ENCODE data around the gene SAMD8. TPM values are rescaled to one million over a fixed set of nuclear protein-coding genes. Genes with fewer than 3 reads are reported as not detected.

Gene SAMD8
- total RNA-seq, 1 donor from 2014 or later: 23.0 TPM

DNA sequence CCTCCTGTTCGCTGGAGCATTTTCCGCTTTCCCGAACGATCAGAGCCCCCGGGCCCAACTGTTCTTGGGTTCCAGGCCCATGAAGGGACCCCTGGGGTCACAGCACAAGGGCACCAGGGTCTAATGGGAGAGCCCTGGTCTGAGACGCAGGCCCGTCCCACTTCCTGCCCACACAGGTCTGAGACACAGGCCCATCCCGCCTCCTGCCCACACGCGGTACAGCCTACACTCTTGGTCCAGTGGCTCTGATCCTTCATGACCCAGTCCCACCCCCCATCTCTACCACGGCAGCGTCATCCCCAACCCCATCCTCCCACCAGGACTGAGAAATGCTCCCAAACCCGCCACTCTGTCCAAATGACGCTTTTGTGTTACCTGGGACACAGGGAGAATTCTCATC lies 38.7 kb upstream of the SAMD8 start:
- Histone ChIP-seq H3K27me3 (no peaks in the 10 kb centered on the region), H3K36me3 (no peaks in the 10 kb centered on the region), H3K9me3 (no peaks in the 10 kb centered on the region), H3K4me3 (no peak overlapping the region), H3K27ac (no peak overlapping the region), H3K4me1 (no peaks in the 10 kb centered on the region)
- ATAC-seq (no peak), DNase-seq (no peak)
- TF ChIP-seq, protein P1, sequence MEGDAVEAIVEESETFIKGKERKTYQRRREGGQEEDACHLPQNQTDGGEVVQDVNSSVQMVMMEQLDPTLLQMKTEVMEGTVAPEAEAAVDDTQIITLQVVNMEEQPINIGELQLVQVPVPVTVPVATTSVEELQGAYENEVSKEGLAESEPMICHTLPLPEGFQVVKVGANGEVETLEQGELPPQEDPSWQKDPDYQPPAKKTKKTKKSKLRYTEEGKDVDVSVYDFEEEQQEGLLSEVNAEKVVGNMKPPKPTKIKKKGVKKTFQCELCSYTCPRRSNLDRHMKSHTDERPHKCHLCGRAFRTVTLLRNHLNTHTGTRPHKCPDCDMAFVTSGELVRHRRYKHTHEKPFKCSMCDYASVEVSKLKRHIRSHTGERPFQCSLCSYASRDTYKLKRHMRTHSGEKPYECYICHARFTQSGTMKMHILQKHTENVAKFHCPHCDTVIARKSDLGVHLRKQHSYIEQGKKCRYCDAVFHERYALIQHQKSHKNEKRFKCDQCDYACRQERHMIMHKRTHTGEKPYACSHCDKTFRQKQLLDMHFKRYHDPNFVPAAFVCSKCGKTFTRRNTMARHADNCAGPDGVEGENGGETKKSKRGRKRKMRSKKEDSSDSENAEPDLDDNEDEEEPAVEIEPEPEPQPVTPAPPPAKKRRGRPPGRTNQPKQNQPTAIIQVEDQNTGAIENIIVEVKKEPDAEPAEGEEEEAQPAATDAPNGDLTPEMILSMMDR (IDR thresholded peaks at IDR 0.05): no peak
- intact Hi-C loops (cut with DNase I): no loop called here

DNA sequence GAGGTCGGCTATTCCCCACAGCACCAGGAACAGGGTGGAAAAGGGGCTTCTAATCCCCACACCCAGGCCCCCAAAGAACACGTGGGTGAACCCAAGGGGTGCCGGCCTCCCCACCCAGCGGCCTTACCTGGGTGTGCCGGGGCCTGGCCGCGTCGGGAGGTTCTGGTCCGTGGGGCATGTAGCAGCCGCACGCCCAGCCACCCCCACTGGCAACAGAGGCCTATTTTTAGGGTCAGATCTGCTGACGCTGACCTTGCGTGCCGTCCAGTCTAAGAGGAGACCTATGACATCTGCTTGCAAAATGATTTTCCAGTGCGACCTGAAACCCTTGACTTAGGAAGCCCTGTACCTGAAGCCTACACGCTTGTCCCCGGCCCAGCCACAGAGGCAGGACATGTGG lies 38.0 kb upstream of the SAMD8 start:
- no peak for ATAC-seq
- Histone ChIP-seq H3K27ac (no peak overlapping the region), H3K9me3 (no peaks in the 10 kb centered on the region), H3K4me1 (no peaks in the 10 kb centered on the region), H3K4me3 (no peak overlapping the region), H3K36me3 (no peaks in the 10 kb centered on the region), H3K27me3 (no peaks in the 10 kb centered on the region)
- DNase-seq: no peak
- intact Hi-C loops (cut with DNase I): no loop called here
- TF ChIP-seq, protein P1 (IDR thresholded peaks at IDR 0.05): no peak

DNA sequence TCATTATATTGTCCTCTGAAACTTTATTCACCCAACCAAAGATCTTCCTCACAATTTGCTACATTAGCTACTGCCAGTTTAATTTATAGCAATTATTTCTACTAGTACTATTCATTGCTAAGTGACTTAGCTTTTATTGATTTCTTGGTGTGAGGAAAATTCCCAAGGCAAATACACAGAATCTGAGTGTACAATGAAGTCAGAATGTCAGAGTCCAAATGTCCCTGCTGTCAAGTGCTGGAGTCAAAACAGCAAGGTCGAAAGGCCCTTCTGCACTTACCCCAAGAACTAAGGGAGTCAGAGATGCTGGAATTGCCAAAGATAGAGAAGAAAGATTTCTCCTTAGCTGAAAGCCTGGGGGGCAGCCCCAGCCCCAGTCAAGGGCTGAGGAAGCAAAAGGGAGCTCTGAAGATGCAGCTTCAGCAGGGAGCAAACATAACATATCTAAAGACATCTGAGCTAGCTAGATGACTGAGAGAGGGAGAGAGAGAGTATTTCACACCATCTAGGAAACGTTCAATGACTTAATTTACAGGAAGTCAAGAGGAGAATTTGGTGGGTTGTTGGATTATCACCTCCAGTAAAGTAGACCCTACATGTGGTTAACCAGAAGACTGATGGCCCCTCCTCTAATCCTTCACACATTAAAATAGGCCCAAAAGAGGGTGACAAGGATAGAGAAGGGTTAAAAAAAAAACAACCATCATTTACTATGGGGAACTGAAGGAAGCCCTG lies 36.6 kb upstream of the SAMD8 start:
- TF ChIP-seq, protein P1 (IDR thresholded peaks at IDR 0.05): no peak
- intact Hi-C loops (cut with DNase I): no loop called here
- Histone ChIP-seq H3K27me3 (no peaks in the 10 kb centered on the region), H3K36me3 (no peaks in the 10 kb centered on the region), H3K4me3 (no peak overlapping the region), H3K9me3 (no peaks in the 10 kb centered on the region), H3K27ac (no peak overlapping the region), H3K4me1 (no peaks in the 10 kb centered on the region)
- ATAC-seq (no peak), DNase-seq (no peak)

DNA sequence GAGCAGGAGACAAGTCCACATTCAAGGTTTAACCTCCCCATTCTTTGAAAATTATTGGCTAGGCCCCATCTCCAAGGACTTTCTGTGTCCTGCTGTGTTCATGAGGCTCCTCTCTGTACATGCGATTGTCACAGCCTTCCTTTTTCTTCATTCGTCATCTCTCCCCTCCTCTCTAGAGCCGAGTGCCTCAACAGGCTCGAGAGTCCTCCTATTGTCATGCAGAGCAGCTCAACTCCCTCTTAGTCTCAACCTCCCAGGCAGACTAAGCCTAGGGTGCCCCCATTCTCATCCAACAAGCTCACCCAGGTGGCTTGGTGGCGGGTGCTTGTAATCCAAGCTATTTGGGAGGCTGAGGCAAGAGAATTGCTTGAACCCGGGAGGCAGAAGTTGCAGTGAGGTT lies 35.1 kb upstream of the SAMD8 start:
- no peaks in the 10 kb centered on the region for H3K36me3 ChIP-seq

DNA sequence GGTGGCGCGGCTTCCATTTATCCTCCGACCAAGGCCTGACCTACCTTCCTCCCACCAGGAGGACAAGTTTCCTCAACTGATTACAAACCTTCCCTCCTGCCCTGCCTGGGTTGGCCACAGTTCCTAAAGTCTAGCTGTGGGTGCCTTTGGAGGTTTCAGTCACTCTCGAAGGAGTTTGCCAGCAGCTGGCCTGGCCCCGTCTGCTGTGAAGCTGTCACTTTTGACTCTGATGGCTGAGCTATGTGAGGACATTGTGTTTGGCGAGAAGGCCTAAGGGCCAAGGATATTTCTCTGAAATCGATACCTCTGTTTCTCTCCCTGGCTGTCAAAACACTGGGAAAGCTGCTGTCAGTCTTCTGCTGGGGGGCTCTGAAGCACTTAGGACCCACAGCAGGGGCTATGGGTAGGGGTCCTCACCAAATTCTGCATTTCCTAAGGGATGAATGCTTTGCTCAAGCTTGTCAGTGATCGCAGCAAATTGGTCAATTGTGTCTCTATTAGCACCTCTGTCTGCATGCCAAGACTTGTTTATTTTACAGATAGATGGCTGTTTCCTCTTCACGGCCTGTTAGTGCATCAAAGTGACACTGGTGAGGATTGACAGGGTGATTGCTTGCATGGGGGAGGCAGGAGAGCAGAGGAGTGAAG lies 31.9 kb upstream of the SAMD8 start:
- intact Hi-C loops (cut with DNase I): no loop called here
- no peaks in the 10 kb centered on the region for H3K27me3 ChIP-seq
- TF ChIP-seq, protein P1 (IDR thresholded peaks at IDR 0.05): no peak
- ATAC-seq: no peak
- no peak overlapping the region for H3K4me3 ChIP-seq
- no peaks in the 10 kb centered on the region for H3K36me3 ChIP-seq
- no peaks in the 10 kb centered on the region for H3K4me1 ChIP-seq
- no peaks in the 10 kb centered on the region for H3K9me3 ChIP-seq
- no peak overlapping the region for H3K27ac ChIP-seq
- DNase-seq: no peak

More for the DNA sequence above, 35.1 kb upstream of the SAMD8 start:
- intact Hi-C loops (cut with DNase I): no loop called here
- DNase-seq (no peak), ATAC-seq (no peak)
- H3K27me3 ChIP-seq: no peaks in the 10 kb centered on the region
- no peaks in the 10 kb centered on the region for H3K4me1 ChIP-seq
- H3K4me3 ChIP-seq: no peak overlapping the region
- no peaks in the 10 kb centered on the region for H3K9me3 ChIP-seq
- TF ChIP-seq, protein P1 (IDR thresholded peaks at IDR 0.05): no peak
- no peak overlapping the region for H3K27ac ChIP-seq

Data from upper lobe of right lung (tissue), 1 donor.